HG03045 (cell line): ENCODE data around the gene GLCE.

ENCODE experiments used
- ATAC-seq: cut with Tn5 transposase; IDR thresholded peaks from one replicate; pipeline ENCODE4 v1.9.1; 2021; ENCODE audit warnings: mild to moderate bottlenecking, moderate library complexity; ENCODE audit not compliant: unreplicated experiment

Gene GLCE

DNA sequence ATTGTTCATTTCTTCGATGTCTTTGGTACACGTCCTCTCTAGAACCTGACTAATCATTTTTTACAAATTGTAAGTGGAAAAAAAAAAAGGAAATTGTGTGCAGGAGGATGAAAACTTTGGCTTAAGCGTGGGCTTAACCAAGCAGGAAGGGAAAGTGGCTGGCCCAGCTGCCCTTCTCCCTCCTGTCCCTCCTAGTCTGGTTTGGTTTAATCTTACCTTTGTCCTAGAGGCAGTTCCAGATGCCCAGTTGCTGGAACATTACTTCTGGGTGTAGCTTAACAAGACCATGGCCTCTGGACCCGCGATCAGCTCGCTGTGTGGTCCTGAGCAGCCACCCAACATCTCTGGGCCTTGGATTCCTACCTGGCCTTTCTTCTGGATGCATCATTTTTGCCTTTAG is 153.7 kb downstream of the GLCE start:
- no peak for ATAC-seq

DNA sequence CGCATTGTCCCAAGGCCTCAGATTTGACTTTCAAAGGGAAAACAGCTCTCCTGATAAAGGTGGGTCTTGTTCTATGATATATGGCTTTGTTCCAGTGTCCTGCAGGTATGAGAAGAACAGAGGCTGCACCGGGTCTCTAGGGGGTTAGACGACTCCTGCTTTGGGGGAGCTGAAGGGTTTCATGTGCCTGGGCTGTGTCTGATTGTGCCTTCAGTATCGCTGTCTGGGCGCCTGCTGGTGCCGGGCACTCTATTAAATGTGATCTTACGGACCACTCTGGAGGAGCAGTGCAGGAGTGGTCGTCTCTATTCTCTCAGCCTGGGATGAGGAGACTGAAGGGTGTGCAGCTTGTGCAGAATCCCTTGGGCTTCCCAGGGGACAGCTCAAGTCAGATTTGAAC is 154.3 kb downstream of the GLCE start:
- no peak for ATAC-seq

GRCh38 chr15:69315402-69316110 is 155.1 kb downstream of the GLCE start:
- ATAC-seq: no peak

DNA sequence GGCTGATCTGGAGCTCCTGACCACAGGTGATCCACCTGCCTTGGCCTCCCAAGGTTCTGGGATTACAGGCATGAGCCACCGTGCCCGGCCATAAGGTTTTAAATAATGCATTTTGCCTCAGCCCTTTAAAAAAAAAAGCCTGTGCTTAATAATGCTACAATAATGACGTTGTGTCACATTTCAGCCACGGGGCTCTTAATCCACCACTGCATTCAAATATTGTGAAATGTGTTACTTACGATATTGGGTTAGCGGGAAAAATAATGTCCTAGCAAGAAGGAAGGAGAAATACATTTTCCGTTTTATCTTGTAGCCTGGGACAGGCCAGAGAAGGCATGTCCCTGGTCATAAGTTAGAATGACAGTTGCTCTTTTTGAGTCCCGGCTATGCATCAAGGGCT is 155.9 kb downstream of the GLCE start:
- no peak for ATAC-seq

DNA sequence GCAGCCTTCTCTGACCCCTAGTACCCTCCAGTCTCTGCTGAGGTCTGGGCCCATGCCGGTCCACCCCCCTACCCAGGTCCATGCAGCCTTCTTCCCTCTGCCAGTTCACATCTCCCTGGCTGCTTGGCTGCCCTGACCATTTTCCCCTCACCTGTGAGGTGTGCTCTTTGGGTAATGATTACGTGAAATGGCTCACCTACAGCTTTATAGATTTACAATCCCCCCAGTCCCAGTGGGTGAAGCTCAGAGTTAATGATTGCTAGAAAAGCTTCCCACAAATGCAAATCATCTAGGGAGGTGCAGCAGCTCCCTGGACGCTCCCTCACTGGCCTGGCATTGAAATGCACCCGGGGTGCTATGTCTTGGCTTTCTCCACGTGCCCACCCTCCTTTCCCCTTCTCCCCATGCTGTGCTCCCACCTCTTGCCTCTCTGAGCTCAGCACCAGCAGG is 157.0 kb downstream of the GLCE start:
- no peak for ATAC-seq

GRCh38 chr15:69318033-69318432 is 157.6 kb downstream of the GLCE start:
- ATAC-seq: no peak

- ATAC-seq: no peak
These were observed 159.2 kb downstream of the GLCE start for GRCh38 chr15:69319384-69320375.

DNA sequence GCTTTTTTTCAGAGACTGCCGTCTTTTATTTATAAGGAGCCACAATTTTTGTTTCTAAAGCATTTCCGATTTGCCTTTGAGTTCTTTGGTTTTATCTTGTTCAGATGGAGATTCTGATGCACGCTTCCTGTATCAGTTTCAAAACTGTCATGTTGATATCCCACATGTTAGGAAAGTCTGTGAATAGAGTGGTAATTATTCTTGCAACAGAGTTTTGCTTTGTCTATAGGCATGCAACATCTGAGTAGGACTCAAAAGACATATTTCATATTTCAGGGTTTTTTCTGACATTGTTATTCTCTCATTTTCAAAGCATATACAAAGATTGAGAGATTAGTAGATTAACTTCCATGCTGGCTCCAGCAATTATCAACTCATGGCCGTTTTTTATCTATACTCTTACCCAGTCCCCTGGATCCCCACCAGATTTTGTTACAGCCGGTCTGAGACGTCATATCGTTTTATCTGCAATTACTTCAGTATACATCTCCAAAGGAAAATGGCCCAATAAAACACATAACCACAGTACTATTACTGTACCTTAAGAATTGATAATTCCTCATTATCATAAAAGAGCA is 160.6 kb downstream of the GLCE start:
- no peak for ATAC-seq
